Dermis microvascular lymphatic vessel endothelial cell (primary cell): Measurements from ENCODE around the gene PDE4D. TPM values are rescaled to one million over a fixed set of nuclear protein-coding genes. Genes with fewer than 3 reads are reported as not detected.
A peak's percentile ranks its signal among the peaks of the same experiment; 100 is the strongest.

ENCODE experiments used
- DNase-seq, 2 donors: peaks; one replicate each; pipeline versions ENCODE4 v3.0.0 to v3.0.0-alpha.2; 2010; ENCODE audit warnings: low read depth in 2 of 2
- total RNA-seq: library from RNA; depleted of rRNA; stranded (reverse); fragments of >200 nt; gene quantifications from 2 replicates; pipeline ENCODE4 v1.2.1, GENCODE V29; 2014

PDE4D gene
- total RNA-seq, 1 donor from 2014 or later: 22.1 TPM

- no peak for DNase-seq
Observed at GRCh38 chr5:59236448-59236847, 657.1 kb downstream of the PDE4D start.

- no peak for DNase-seq
Observed at GRCh38 chr5:59234236-59234635, 659.3 kb downstream of the PDE4D start.

DNA sequence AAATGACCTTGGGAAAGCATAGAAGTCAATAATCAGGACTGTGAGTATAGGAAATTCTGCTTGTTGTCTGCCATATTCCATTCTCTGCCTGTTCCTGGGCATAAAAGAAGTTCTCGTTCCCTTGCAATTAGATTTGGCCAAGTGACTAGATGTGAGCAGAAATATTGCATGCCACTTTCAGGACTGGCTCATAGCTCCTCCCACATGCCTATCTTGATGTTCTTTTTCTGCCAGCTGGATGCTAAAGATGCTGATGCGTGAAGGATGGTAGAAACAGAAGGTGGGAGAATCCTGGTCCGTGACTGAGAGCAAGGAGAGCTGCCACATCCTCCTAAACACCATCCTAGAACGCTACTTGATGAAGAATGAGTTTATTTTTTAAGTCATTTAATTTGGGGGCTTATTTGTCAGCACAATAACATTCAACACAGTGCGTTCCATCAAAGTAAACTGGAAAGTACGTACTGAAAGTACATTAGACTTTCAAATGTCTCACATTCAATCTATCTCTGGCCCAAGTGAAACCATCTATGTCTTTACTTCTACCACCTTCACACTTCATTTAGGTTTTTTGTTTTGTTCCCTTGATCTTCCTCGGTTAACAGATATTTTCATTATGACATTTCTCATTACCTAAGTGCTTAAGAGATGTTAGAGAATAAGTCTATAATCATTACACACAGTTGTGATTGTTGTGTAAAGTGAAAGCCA, 662.1 kb downstream of the PDE4D start:
- DNase-seq: no peak

- peak in 1 of 2 donors; percentile 59 for DNase-seq
Observed at GRCh38 chr5:59222687-59223511, 670.6 kb downstream of the PDE4D start.

DNA sequence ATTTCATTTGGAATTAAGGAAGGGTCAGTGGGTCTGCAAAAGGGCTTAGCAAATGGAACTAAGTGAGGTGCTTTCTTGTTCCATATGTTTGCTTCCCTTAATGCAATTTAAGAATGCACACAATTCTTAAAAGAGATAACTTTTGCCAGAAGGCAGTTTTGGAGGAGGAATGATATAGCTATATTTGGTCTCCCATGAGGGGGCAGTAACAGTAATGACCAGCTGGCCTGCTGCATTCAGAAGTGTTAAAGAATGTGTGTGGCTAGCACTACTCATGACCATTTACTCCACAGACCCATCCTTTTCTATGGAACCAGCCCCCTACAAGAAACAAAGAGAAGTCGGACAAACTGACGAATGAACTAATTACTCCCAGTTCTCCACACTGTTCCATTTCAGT, 671.8 kb downstream of the PDE4D start:
- no peak for DNase-seq

GRCh38 chr5:59218424-59219045, 675.0 kb downstream of the PDE4D start:
- peak in 1 of 2 donors; percentile 26 for DNase-seq

DNA sequence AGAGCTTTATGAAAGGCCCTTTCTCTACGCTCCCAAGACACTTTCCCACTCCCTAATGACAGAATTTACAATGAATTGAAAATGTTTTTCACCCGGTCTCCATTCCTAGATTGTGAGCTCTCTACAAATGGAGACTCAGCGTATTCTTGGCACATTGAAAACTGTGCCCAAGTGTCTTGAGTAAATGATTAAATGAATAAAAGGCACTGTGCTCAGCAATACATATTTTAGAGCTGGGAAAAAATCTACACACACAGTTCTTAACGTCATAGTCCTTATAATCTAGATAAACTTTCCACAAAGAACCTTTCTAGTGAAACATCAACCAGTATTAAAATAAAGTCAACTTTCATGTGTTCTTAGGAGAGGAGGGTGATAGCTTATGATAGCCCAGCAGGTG, 676.7 kb downstream of the PDE4D start:
- DNase-seq: no peak

- no peak for DNase-seq
Observed at GRCh38 chr5:59212596-59212995, 680.9 kb downstream of the PDE4D start.

- no peak for DNase-seq
Observed at GRCh38 chr5:59209758-59210359, 683.7 kb downstream of the PDE4D start.

DNA sequence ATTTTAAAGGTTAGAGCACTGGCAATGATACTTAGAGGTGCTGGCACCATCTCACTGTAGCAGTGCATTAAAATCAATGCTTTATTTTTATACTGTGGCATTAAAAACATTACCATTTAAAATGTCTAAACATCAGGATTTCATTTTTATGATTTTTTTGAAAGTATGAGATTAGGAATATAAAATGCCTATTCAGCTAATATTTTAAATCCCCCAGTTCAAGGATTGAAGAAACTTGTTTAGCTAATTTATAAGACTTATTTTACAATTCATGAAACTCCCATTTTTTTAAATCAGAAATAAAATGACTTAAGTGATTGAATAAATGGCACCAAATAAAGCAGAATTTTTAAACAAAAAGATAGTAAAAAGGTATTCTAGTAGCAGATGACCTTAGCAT, 685.1 kb downstream of the PDE4D start:
- no peak for DNase-seq

- no peak for DNase-seq
Observed at GRCh38 chr5:59207401-59207800, 686.1 kb downstream of the PDE4D start.

GRCh38 chr5:59206132-59206581, 687.4 kb downstream of the PDE4D start:
- DNase-seq: peak in 1 of 2 donors; percentile 61

DNA sequence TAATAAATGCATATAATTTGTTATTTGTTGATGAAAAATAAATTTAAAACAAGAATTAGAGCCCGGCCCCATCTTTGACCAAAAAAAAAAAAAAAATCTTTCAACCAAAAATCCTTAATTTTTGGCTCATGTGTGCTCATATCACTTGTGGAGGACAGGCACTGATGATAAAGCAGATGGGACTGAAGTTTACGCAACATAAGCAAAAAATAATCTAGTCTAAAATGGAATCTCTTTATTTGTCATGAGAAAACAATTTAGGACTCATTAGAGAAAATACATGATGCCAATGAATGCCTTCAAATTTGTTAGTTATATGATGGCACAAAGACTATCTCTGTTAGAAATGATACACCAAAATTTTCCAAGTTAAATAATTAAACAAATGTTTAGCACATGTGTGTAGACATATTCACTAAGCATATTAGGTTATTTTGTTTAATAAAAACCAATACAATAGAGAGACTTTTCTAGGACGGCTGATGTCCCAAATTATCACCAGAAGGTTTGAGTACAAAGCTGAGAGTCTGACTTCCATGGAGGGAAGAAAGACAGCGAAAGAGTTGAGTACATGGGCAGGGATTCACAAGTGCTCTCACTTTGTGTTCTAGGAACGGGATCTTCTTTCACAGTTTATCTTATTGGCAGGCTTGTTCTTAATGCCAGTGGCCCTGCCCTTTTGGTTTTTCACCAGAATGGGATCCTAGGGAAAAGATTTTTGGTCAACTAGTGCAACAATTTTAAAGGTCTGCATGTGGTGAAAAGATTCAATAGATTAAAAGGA, 689.2 kb downstream of the PDE4D start:
- no peak for DNase-seq

DNA sequence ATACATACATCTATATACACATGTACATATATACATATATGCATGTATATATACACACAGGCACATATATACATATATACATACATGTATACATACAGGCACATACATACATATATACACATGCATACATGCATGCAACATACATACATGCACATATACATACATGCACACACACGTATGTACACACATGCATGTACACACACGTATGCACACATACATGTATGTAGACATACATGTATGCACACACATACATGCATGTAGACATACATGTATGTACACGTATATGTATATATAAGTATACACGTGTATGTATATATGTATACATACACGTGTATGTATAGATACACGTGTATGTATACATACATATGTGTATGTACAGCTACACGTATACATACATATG, 693.7 kb downstream of the PDE4D start:
- DNase-seq: no peak

GRCh38 chr5:59198832-59199231, 694.7 kb downstream of the PDE4D start:
- DNase-seq: no peak

DNA sequence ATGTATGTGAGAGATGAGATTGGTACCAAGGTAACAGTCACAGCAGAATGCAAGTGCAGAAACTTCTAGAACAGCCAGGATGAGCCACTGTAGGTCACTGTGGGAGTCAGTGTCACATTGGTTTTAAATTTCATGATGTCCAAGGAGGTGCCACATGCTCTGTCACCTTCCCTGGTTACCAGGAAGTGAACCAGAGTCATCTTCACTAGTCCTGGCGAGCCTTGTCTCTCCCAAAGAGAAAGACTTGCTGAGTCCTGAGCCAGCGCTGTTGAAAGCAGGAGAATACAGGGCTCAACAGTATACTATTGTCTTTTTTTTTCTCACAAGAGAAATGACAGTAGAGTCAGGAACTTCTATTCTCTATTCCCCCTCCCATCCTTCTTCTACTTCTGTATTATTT, 695.2 kb downstream of the PDE4D start:
- DNase-seq: no peak

- DNase-seq: no peak
Observed at GRCh38 chr5:59197911-59198310, 695.6 kb downstream of the PDE4D start.

- DNase-seq: no peak
Observed at GRCh38 chr5:59193616-59194319, 699.8 kb downstream of the PDE4D start.

- no peak for DNase-seq
Observed at GRCh38 chr5:59190746-59191145, 702.8 kb downstream of the PDE4D start.

GRCh38 chr5:59189472-59190244, 703.9 kb downstream of the PDE4D start:
- no peak for DNase-seq
